ENCODE results near the gene TMEM238L. TPM values are rescaled to one million over a fixed set of nuclear protein-coding genes. Genes with fewer than 3 reads are reported as not detected.

Gene TMEM238L
- total and polyA plus RNA-seq, 11 donors: not detected

- no peaks in the 10 kb centered on the region for H3K27me3 ChIP-seq
- ATAC-seq: no peak
These were observed 10.1 kb downstream of the TMEM238L start for GRCh38 chr17:10793816-10794215.

GRCh38 chr17:10793256-10793655 lies 10.6 kb downstream of the TMEM238L start:
- H3K27ac ChIP-seq: no peak overlapping the region
- intact Hi-C loops (cut with DNase I): no loop called here
- peaks cover 0 to 17% (median 4%) of the 10 kb centered on the region in 12 donors for H3K4me1 ChIP-seq
- H3K27me3 ChIP-seq: no peaks in the 10 kb centered on the region
- DNase-seq (no peak), ATAC-seq (no peak)
- no peaks in the 10 kb centered on the region for H3K36me3 ChIP-seq
- TF ChIP-seq CTCF (IDR thresholded peaks at IDR 0.05) (no peak), POLR2A (IDR thresholded peaks at IDR 0.05) (no peak)
- H3K9me3 ChIP-seq: no peaks in the 10 kb centered on the region
- 90 to 94% (median 91%) methylated on average over 7 of the region's 7 CpGs for WGBS, 4 donors
- no peak overlapping the region for H3K4me3 ChIP-seq

More at GRCh38 chr17:10793816-10794215, 10.1 kb downstream of the TMEM238L start:
- Histone ChIP-seq H3K27ac (no peak overlapping the region), H3K9me3 (no peaks in the 10 kb centered on the region), H3K4me1 (peaks cover 0 to 20% (median 5%) of the 10 kb centered on the region in 12 donors), H3K4me3 (no peak overlapping the region), H3K36me3 (no peaks in the 10 kb centered on the region)
- DNase-seq: no peak
- 45 to 54% (median 51%) methylated on average over 4 of the region's 4 CpGs for WGBS, 4 donors
- TF ChIP-seq CTCF (IDR thresholded peaks at IDR 0.05): no peak
- no peak for TF ChIP-seq POLR2A (IDR thresholded peaks at IDR 0.05)
- intact Hi-C loops (cut with DNase I): no loop called here

GRCh38 chr17:10792151-10792550 lies 11.7 kb downstream of the TMEM238L start:
- 73 to 96% (median 84%) methylated on average over 7 to 8 of the region's 8 CpGs for WGBS, 4 donors
- Histone ChIP-seq H3K36me3 (no peaks in the 10 kb centered on the region), H3K4me1 (peaks cover 0 to 12% (median 0%) of the 10 kb centered on the region in 12 donors), H3K27ac (no peak overlapping the region), H3K27me3 (no peaks in the 10 kb centered on the region), H3K4me3 (no peak overlapping the region), H3K9me3 (no peaks in the 10 kb centered on the region)
- peak in 2 of 4 donors; percentile 28 to 38 for ATAC-seq
- TF ChIP-seq POLR2A (IDR thresholded peaks at IDR 0.05) (no peak), CTCF (IDR thresholded peaks at IDR 0.05) (no peak)
- no peak for DNase-seq
- intact Hi-C loops (cut with DNase I): no loop called here

- 72 to 81% (median 76%) methylated on average over 9 of the region's 9 CpGs for WGBS, 4 donors
- ATAC-seq (peak in 3 of 4 donors; percentile 12 to 58 (median 34)), DNase-seq (no peak)
- H3K4me3 ChIP-seq: no peak overlapping the region
- H3K4me1 ChIP-seq: peaks cover 0 to 12% (median 0%) of the 10 kb centered on the region in 12 donors
- no peak overlapping the region for H3K27ac ChIP-seq
- intact Hi-C loops (cut with DNase I): no loop called here
- H3K27me3 ChIP-seq: no peaks in the 10 kb centered on the region
- TF ChIP-seq POLR2A (IDR thresholded peaks at IDR 0.05): no peak
- no peaks in the 10 kb centered on the region for H3K36me3 ChIP-seq
- no peaks in the 10 kb centered on the region for H3K9me3 ChIP-seq
These were observed 13.2 kb downstream of the TMEM238L start for GRCh38 chr17:10790491-10791401.
